Panc1 (cell line): ENCODE data around the gene ZFAND3. TPM values are rescaled to one million over a fixed set of nuclear protein-coding genes. Genes with fewer than 3 reads are reported as not detected.

Source experiments
- ATAC-seq: fragments of 200-7000 bp; cut with Tn5 transposase; 2 replicates; pipeline ENCODE4 v1.9.1; 2020; ENCODE audit warnings: mild to moderate bottlenecking, moderate library complexity
- BruUV-seq: library from RNA; stranded (reverse); fragments of 400-500 nt; replicated peaks from 2 replicates; lab custom pipeline; 2021; lab: Mats Ljungman, UMichigan
- CTCF ChIA-PET: fragments of 300-600 bp; sonication (Branson Sonifier 250); formaldehyde crosslinking; loops from one replicate; lab custom pipeline; 2022; ENCODE audit warnings: antibody characterized with exemption; lab: Charles Lee
- POLR2A ChIA-PET: fragments of 300-600 bp; sonication (Branson Sonifier 250); formaldehyde crosslinking; loops from one replicate; lab custom pipeline; 2022; ENCODE audit warnings: antibody characterized with exemption; lab: Charles Lee
- DNase-seq: peaks from one replicate; pipeline ENCODE4 v3.0.0-alpha.2; 2010; ENCODE audit warnings: low read depth, low spot score
- H3K27ac ChIP-seq: 2 replicates; pipeline ENCODE4 v1.5.1; 2011; ENCODE audit warnings: mild to moderate bottlenecking, low read length, inconsistent platforms
- H3K27me3 ChIP-seq: fragments of 200-500 bp; sonication (Bioruptor generic); 2 replicates; pipeline ENCODE4 v1.6.0; 2014; ENCODE audit warnings: low read length, inconsistent platforms; ENCODE audit not compliant: control insufficient read depth, insufficient read depth
- H3K36me3 ChIP-seq: fragments of 200-500 bp; sonication (Bioruptor generic); 2 replicates; pipeline ENCODE4 v1.5.1; 2014; ENCODE audit warnings: inconsistent platforms, mild to moderate bottlenecking, low read length, moderate library complexity; ENCODE audit not compliant: control insufficient read depth, insufficient read depth
- H3K4me1 ChIP-seq: 2 replicates; pipeline ENCODE4 v1.5.1; 2011; ENCODE audit warnings: inconsistent platforms, mild to moderate bottlenecking, low read length, moderate library complexity; ENCODE audit not compliant: control insufficient read depth, insufficient read depth
- H3K4me3 ChIP-seq, 2 experiments: 2 replicates each; pipeline ENCODE4 v1.5.1; 2011 to 2012; ENCODE audit warnings: low read depth in 2 of 2, low read length in 2 of 2, mild to moderate bottlenecking in 2 of 2, inconsistent platforms in 1 of 2, moderate library complexity in 1 of 2
- H3K9me3 ChIP-seq: fragments of 200-500 bp; sonication (Bioruptor generic); 2 replicates; pipeline ENCODE4 v1.5.1; 2014; ENCODE audit warnings: low read depth, mild to moderate bottlenecking, inconsistent platforms, low read length, moderate library complexity; ENCODE audit not compliant: control insufficient read depth, insufficient read depth
- POLR2AphosphoS5 ChIP-seq: IDR thresholded peaks from 2 replicates; pipeline ENCODE4 v1.6.1; 2012; ENCODE audit warnings: mild to moderate bottlenecking, low read depth, low read length, moderate library complexity
- REST ChIP-seq, 2 experiments: IDR thresholded peaks; 2 replicates each; pipeline ENCODE4 v1.6.1; 2011 to 2012; ENCODE audit warnings: low read depth in 2 of 2, control low read depth in 1 of 2, low read length in 1 of 2, mild to moderate bottlenecking in 1 of 2, moderate library complexity in 1 of 2; ENCODE audit not compliant: insufficient read depth in 1 of 2
- SIN3A ChIP-seq: IDR thresholded peaks from 2 replicates; pipeline ENCODE4 v1.6.1; 2012; ENCODE audit warnings: low read depth, mild to moderate bottlenecking, low read length, moderate library complexity, borderline replicate concordance; ENCODE audit not compliant: insufficient read depth
- TCF7L2 ChIP-seq: IDR thresholded peaks from 2 replicates; pipeline ENCODE4 v1.6.1; 2011; ENCODE audit warnings: mild to moderate bottlenecking, low read depth, low read length, inconsistent platforms
- in situ Hi-C: cut with HindIII; loops from 2 replicates; pipeline ENCODE4 v1.10.0; 2016; ENCODE audit warnings: low sequenced_read_pairs, low pct_unique_long_range_greater_than_20kb
- intact Hi-C: fragments of 100-400 bp; cut with micrococcal nuclease; formaldehyde crosslinking; loops from one replicate; pipeline ENCODE4 v1.10.0; 2022; ENCODE audit not compliant: unreplicated experiment
- total RNA-seq: library from RNA; stranded (reverse); gene quantifications from one replicate; pipeline ENCODE4 v1.2.1, GENCODE V29; 2021; ENCODE audit not compliant: unreplicated experiment
- TF ChIP-seq, protein P1 (sequence below): fragments of 450-650 bp; IDR thresholded peaks from 2 replicates; pipeline ENCODE4 v1.5.1; 2017; ENCODE audit warnings: mild to moderate bottlenecking

The ZFAND3 gene
- total RNA-seq, 1 experiment from 2014 or later = 95.9 TPM

- Histone ChIP-seq H3K36me3 (no peaks in the 10 kb centered on the region), H3K4me3 (no peak overlapping the region), H3K27ac (no peak overlapping the region), H3K4me1 (no peaks in the 10 kb centered on the region), H3K9me3 (no peaks in the 10 kb centered on the region), H3K27me3 (no peaks in the 10 kb centered on the region)
- no TSS peak for BruUV-seq
- in situ Hi-C loops = no loop called here
- ChIA-PET CTCF (no interaction called here), POLR2A (no interaction called here)
- TF ChIP-seq, protein P1, sequence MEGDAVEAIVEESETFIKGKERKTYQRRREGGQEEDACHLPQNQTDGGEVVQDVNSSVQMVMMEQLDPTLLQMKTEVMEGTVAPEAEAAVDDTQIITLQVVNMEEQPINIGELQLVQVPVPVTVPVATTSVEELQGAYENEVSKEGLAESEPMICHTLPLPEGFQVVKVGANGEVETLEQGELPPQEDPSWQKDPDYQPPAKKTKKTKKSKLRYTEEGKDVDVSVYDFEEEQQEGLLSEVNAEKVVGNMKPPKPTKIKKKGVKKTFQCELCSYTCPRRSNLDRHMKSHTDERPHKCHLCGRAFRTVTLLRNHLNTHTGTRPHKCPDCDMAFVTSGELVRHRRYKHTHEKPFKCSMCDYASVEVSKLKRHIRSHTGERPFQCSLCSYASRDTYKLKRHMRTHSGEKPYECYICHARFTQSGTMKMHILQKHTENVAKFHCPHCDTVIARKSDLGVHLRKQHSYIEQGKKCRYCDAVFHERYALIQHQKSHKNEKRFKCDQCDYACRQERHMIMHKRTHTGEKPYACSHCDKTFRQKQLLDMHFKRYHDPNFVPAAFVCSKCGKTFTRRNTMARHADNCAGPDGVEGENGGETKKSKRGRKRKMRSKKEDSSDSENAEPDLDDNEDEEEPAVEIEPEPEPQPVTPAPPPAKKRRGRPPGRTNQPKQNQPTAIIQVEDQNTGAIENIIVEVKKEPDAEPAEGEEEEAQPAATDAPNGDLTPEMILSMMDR = no peak
- TF ChIP-seq TCF7L2 = no peak
- no peak for TF ChIP-seq REST (IDR thresholded peaks at IDR 0.05; ENCODE audit: insufficient read depth in 1 of 2, low read depth in 2 of 2, low read length in 1 of 2)
- no peak for TF ChIP-seq POLR2AphosphoS5
- no peak for TF ChIP-seq SIN3A
- intact Hi-C loops = no loop called here
- DNase-seq (no peak), ATAC-seq (no peak)
These were observed 205.9 kb downstream of the ZFAND3 start for GRCh38 chr6:38025451-38025850.

DNA sequence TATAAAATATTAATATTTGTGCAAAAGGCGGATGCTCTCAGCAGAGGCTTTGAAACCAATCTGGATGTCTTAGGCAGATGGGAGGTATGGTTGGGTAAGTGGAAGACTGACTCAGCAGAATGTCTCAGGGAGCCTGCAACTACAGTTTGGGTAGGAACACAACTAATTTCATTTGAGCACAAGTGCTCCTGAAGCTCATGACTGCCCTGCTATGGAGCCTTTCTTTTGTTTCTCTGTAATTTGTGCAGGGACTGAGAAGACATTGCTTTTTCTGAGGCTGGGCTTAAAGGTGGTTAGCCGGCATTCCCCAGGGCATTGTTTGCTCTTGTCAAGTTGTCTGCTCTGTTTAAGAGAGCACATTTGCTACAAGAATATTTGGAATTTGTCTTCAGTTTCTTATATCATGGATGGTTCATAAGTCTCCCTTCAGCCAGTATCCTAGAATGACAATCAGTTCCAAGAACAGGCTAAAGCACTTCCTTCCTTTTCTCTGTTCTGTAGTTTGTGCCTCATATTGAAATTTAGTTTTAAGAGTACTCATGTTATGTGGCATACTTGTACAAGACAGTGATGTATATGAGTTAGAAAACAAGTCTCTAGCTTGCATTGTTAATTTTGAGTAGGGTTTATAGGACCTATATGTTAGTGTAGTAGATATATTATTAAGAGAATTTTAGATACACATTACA lies 208.3 kb downstream of the ZFAND3 start:
- BruUV-seq = no TSS peak
- H3K36me3 ChIP-seq = no peaks in the 10 kb centered on the region
- intact Hi-C loops = no loop called here
- no peaks in the 10 kb centered on the region; the same call in 1 of the 2 replicates for H3K4me1 ChIP-seq
- in situ Hi-C loops = no loop called here
- H3K9me3 ChIP-seq = no peaks in the 10 kb centered on the region
- no peak for DNase-seq
- ChIA-PET CTCF (no interaction called here), POLR2A (no interaction called here)
- TF ChIP-seq, protein P1 = no peak
- TF ChIP-seq SIN3A (no peak), REST (IDR thresholded peaks at IDR 0.05; ENCODE audit: insufficient read depth in 1 of 2, low read depth in 2 of 2, low read length in 1 of 2) (no peak), POLR2AphosphoS5 (no peak), TCF7L2 (no peak)
- no peak overlapping the region for H3K27ac ChIP-seq
- no peak overlapping the region for H3K4me3 ChIP-seq
- no peak for ATAC-seq
- H3K27me3 ChIP-seq = no peaks in the 10 kb centered on the region
